GM12878 (cell line): ENCODE measurements around the gene WNT5A.

ENCODE experiments used
- KDM1A ChIP-seq: fragments of 200-600 bp; sonication (generic); IDR thresholded peaks from 2 replicates; pipeline ENCODE4 v1.6.1; 2016; ENCODE audit warnings: borderline replicate concordance
- NFXL1 ChIP-seq: fragments of 450-650 bp; IDR thresholded peaks from 2 replicates; pipeline ENCODE4 v1.6.1; 2017; ENCODE audit warnings: antibody characterized with exemption, mild to moderate bottlenecking, borderline replicate concordance
- NR2C2 ChIP-seq: IDR thresholded peaks from 2 replicates; pipeline ENCODE4 v1.6.1; 2011; ENCODE audit warnings: borderline replicate concordance, low read depth; ENCODE audit not compliant: control insufficient read depth, insufficient read length
- PAX8 ChIP-seq: fragments of 450-650 bp; IDR thresholded peaks from 2 replicates; pipeline ENCODE4 v1.6.1; 2017; ENCODE audit warnings: mild to moderate bottlenecking, moderate library complexity
- RAD21 ChIP-seq: IDR thresholded peaks from 2 replicates; pipeline ENCODE4 v1.6.1; 2011; ENCODE audit warnings: mild to moderate bottlenecking, low read depth, low read length, moderate library complexity; ENCODE audit not compliant: insufficient read depth
- SMARCA5 ChIP-seq: fragments of 450-650 bp; IDR thresholded peaks from 2 replicates; pipeline ENCODE4 v1.6.1; 2017; ENCODE audit warnings: mild to moderate bottlenecking
- SMC3 ChIP-seq: IDR thresholded peaks from 2 replicates; pipeline ENCODE4 v1.6.1; 2011; ENCODE audit warnings: low read length, improper control_type of control experiment, borderline replicate concordance
- TF ChIP-seq, protein P1 (sequence below): IDR thresholded peaks from 2 replicates; pipeline ENCODE4 v1.6.1; 2012; ENCODE audit warnings: mild to moderate bottlenecking, low read depth, low read length
- TF ChIP-seq, protein P2 (sequence below), 3 experiments: IDR thresholded peaks in 2 of 3; conservative IDR thresholded peaks in 1 of 3; 2 replicates each; pipeline ENCODE4 v1.5.1; 2011; ENCODE audit warnings: low read depth in 3 of 3, low read length in 3 of 3, mild to moderate bottlenecking in 3 of 3, control low read depth in 2 of 3, moderate library complexity in 2 of 3, inconsistent platforms in 1 of 3, mixed read lengths in 1 of 3; ENCODE audit not compliant: control insufficient read depth in 2 of 3, insufficient read depth in 1 of 3; ENCODE audit errors: extremely low read depth in 1 of 3
- TF ChIP-seq, protein P3 (sequence below): fragments of 450-650 bp; formaldehyde crosslinking; IDR thresholded peaks from 2 replicates; pipeline ENCODE4 v1.5.0; 2022; ENCODE audit warnings: mild to moderate bottlenecking, missing genetic modification characterization

DNA sequence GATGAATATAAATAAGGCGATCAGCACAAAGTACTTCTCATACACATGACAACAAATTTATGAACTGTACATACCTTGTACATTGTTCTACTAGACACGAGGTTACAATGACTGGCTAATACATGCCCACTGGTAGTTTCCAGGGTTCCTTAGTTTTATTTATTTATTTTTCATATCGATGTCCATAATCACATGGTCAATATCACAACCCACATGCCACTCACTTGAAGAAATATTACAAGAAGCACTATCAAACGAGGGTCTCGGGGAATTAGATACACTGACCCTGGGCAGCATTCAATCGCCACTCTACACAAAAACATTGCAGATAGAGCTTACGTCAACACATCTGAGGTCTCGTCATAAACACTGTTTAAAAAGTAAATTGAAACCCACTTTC lies 21.2 kb upstream of the WNT5A start:
- no peak for TF ChIP-seq NR2C2
- no peak for TF ChIP-seq RAD21
- TF ChIP-seq PAX8 = no peak
- TF ChIP-seq, protein P1, sequence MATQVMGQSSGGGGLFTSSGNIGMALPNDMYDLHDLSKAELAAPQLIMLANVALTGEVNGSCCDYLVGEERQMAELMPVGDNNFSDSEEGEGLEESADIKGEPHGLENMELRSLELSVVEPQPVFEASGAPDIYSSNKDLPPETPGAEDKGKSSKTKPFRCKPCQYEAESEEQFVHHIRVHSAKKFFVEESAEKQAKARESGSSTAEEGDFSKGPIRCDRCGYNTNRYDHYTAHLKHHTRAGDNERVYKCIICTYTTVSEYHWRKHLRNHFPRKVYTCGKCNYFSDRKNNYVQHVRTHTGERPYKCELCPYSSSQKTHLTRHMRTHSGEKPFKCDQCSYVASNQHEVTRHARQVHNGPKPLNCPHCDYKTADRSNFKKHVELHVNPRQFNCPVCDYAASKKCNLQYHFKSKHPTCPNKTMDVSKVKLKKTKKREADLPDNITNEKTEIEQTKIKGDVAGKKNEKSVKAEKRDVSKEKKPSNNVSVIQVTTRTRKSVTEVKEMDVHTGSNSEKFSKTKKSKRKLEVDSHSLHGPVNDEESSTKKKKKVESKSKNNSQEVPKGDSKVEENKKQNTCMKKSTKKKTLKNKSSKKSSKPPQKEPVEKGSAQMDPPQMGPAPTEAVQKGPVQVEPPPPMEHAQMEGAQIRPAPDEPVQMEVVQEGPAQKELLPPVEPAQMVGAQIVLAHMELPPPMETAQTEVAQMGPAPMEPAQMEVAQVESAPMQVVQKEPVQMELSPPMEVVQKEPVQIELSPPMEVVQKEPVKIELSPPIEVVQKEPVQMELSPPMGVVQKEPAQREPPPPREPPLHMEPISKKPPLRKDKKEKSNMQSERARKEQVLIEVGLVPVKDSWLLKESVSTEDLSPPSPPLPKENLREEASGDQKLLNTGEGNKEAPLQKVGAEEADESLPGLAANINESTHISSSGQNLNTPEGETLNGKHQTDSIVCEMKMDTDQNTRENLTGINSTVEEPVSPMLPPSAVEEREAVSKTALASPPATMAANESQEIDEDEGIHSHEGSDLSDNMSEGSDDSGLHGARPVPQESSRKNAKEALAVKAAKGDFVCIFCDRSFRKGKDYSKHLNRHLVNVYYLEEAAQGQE = no peak
- no peak for TF ChIP-seq SMARCA5
- TF ChIP-seq KDM1A = no peak
- TF ChIP-seq, protein P2, sequence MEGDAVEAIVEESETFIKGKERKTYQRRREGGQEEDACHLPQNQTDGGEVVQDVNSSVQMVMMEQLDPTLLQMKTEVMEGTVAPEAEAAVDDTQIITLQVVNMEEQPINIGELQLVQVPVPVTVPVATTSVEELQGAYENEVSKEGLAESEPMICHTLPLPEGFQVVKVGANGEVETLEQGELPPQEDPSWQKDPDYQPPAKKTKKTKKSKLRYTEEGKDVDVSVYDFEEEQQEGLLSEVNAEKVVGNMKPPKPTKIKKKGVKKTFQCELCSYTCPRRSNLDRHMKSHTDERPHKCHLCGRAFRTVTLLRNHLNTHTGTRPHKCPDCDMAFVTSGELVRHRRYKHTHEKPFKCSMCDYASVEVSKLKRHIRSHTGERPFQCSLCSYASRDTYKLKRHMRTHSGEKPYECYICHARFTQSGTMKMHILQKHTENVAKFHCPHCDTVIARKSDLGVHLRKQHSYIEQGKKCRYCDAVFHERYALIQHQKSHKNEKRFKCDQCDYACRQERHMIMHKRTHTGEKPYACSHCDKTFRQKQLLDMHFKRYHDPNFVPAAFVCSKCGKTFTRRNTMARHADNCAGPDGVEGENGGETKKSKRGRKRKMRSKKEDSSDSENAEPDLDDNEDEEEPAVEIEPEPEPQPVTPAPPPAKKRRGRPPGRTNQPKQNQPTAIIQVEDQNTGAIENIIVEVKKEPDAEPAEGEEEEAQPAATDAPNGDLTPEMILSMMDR (IDR thresholded peaks at IDR 0.05 in 2 of 3, conservative IDR thresholded peaks at IDR 0.05 in 1 of 3; ENCODE audit: control insufficient read depth in 2 of 3, extremely low read depth in 1 of 3, insufficient read depth in 1 of 3, low read depth in 3 of 3, low read length in 3 of 3) = no peak
- TF ChIP-seq, protein P3, sequence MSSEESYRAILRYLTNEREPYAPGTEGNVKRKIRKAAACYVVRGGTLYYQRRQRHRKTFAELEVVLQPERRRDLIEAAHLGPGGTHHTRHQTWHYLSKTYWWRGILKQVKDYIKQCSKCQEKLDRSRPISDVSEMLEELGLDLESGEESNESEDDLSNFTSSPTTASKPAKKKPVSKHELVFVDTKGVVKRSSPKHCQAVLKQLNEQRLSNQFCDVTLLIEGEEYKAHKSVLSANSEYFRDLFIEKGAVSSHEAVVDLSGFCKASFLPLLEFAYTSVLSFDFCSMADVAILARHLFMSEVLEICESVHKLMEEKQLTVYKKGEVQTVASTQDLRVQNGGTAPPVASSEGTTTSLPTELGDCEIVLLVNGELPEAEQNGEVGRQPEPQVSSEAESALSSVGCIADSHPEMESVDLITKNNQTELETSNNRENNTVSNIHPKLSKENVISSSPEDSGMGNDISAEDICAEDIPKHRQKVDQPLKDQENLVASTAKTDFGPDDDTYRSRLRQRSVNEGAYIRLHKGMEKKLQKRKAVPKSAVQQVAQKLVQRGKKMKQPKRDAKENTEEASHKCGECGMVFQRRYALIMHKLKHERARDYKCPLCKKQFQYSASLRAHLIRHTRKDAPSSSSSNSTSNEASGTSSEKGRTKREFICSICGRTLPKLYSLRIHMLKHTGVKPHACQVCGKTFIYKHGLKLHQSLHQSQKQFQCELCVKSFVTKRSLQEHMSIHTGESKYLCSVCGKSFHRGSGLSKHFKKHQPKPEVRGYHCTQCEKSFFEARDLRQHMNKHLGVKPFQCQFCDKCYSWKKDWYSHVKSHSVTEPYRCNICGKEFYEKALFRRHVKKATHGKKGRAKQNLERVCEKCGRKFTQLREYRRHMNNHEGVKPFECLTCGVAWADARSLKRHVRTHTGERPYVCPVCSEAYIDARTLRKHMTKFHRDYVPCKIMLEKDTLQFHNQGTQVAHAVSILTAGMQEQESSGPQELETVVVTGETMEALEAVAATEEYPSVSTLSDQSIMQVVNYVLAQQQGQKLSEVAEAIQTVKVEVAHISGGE (CRISPR knock-in tag) = no peak
- TF ChIP-seq NFXL1 = no peak
- no peak for TF ChIP-seq SMC3
